ENCODE data around the gene STARD13. TPM values are rescaled to one million over a fixed set of nuclear protein-coding genes. Genes with fewer than 3 reads are reported as not detected.
"Not testable (repeated sequence)": the region's sequence is repeated elsewhere in the genome, so short reads cannot be mapped to it uniquely, and the experiment has no call there.

The STARD13 gene
- total RNA-seq, 1 experiment from 2014 or later = 2.1 TPM

DNA sequence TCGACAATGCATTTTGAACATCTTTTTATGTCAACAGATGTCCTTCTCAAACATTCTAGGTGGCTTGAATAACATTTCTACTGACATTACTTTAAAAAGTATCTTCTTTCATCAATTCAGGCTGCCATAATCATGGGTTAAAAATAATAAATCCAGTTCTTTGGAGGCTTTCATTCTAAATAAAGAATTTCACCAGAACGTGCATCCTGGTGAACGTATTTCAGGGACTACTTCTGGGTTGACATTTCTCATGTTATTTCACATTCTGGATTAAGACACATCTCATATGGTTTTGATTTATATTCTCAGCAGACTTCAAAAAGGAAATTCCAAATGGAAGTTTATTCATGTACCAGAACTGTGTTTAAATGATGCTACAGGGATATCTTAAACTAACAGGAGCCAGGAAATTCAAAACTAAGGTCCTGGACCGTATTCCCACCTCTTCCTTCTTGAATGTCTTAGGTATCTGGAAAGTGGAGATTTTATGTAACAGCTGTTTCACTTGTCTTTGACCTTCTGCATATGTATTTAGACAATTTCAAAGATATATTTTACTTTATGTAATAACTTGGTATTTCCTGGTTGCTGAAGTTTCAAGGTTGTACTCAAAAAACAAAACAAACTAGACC is 107.2 kb downstream of the STARD13 start:
- no peak overlapping the region for H3K4ac ChIP-seq (ENCODE audit: low read depth, low read length)
- no peak overlapping the region for H2BK15ac ChIP-seq (ENCODE audit: low read depth, low read length)
- H3K4me1 Mint-ChIP-seq = peaks cover 19 to 23% of the 10 kb centered on the region in 2 experiments
- no peak overlapping the region for H3K56ac ChIP-seq (ENCODE audit: insufficient read length, low read depth, low read length)
- H2BK5ac ChIP-seq (ENCODE audit: insufficient read length, low read length) = no peak overlapping the region
- no peaks in the 10 kb centered on the region for H3K79me2 ChIP-seq (ENCODE audit: insufficient read depth, low read length)
- H3K27me3 Mint-ChIP-seq (ENCODE audit: low read depth) = peaks cover 79% of the 10 kb centered on the region
- H2AK5ac ChIP-seq (ENCODE audit: insufficient read length, low read length) = no peak overlapping the region
- H3K79me1 ChIP-seq (ENCODE audit: insufficient read depth, low read depth, low read length, poor library complexity, severe bottlenecking) = no peaks in the 10 kb centered on the region
- WGBS (ENCODE audit: extremely low coverage, insufficient read length, low lambda C conversion rate) = no CpG with 5 or more reads among the region's 4 CpGs
- no peak overlapping the region for H3K4me3 Mint-ChIP-seq
- no peaks in the 10 kb centered on the region for H4K20me1 ChIP-seq (ENCODE audit: control insufficient read depth, insufficient read depth, insufficient read length)
- no peaks in the 10 kb centered on the region; a peak in 1 of 5 replicates for H3K9me3 Mint-ChIP-seq
- no peak overlapping the region for H3K4me2 ChIP-seq (ENCODE audit: insufficient read depth, insufficient read length, low read length)
- H2BK120ac ChIP-seq (ENCODE audit: low read depth, low read length, poor library complexity, severe bottlenecking) = no peak overlapping the region
- H3K4me1 ChIP-seq (ENCODE audit: insufficient read depth, low read length) = peaks cover 2% of the 10 kb centered on the region; the same call in 1 of the 2 replicates
- H2AFZ ChIP-seq (ENCODE audit: low read length) = no peak overlapping the region
- H3K18ac ChIP-seq (ENCODE audit: insufficient read length, low read depth, low read length) = no peak overlapping the region
- H3T11ph ChIP-seq (ENCODE audit: low read length) = no peak overlapping the region
- no peak overlapping the region for H3K27ac ChIP-seq (ENCODE audit: insufficient read length, low read depth, low read length)
- no peak overlapping the region for H4K8ac ChIP-seq (replicated peaks; ENCODE audit: insufficient read length, low read depth, low read length)
- H3K27ac Mint-ChIP-seq = no peak overlapping the region
- no peak overlapping the region for H4K5ac ChIP-seq (ENCODE audit: insufficient read length, low read depth, low read length)
- peaks cover 2% of the 10 kb centered on the region; the same call in 1 of the 2 replicates for H3K27me3 ChIP-seq (ENCODE audit: insufficient read depth, low read length)
- no peaks in the 10 kb centered on the region for H3K36me3 Mint-ChIP-seq (ENCODE audit: insufficient read depth in 1 of 3, low read depth in 3 of 3)
- H2BK12ac ChIP-seq (ENCODE audit: insufficient read length, low read depth, low read length) = no peak overlapping the region
- no peak overlapping the region for H2BK20ac ChIP-seq (ENCODE audit: low read depth, low read length, poor library complexity, severe bottlenecking)
- H4K91ac ChIP-seq (ENCODE audit: insufficient read length, low read depth, low read length) = no peak overlapping the region
- H3K23me2 ChIP-seq (ENCODE audit: insufficient read length, low read depth, low read length, poor library complexity, severe bottlenecking) = no peaks in the 10 kb centered on the region
- DNase-seq = no peak
- TF ChIP-seq, protein P1, sequence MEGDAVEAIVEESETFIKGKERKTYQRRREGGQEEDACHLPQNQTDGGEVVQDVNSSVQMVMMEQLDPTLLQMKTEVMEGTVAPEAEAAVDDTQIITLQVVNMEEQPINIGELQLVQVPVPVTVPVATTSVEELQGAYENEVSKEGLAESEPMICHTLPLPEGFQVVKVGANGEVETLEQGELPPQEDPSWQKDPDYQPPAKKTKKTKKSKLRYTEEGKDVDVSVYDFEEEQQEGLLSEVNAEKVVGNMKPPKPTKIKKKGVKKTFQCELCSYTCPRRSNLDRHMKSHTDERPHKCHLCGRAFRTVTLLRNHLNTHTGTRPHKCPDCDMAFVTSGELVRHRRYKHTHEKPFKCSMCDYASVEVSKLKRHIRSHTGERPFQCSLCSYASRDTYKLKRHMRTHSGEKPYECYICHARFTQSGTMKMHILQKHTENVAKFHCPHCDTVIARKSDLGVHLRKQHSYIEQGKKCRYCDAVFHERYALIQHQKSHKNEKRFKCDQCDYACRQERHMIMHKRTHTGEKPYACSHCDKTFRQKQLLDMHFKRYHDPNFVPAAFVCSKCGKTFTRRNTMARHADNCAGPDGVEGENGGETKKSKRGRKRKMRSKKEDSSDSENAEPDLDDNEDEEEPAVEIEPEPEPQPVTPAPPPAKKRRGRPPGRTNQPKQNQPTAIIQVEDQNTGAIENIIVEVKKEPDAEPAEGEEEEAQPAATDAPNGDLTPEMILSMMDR (conservative IDR thresholded peaks at IDR 0.05) = no peak
- H3K9ac ChIP-seq (ENCODE audit: extremely low read depth, insufficient read length, low read length) = no peak overlapping the region
- no peak overlapping the region for H3K14ac ChIP-seq (ENCODE audit: insufficient read depth, low read length)
- no peak overlapping the region for H3K23ac ChIP-seq (ENCODE audit: insufficient read length, low read depth, low read length)
- no peaks in the 10 kb centered on the region for H3K9me3 ChIP-seq (ENCODE audit: control insufficient read depth, low read depth, low read length)

- not testable (repeated sequence) for H4K91ac ChIP-seq (ENCODE audit: insufficient read length, low read depth, low read length); H4K20me1 ChIP-seq (ENCODE audit: control insufficient read depth, insufficient read depth, insufficient read length); DNase-seq; H3K56ac ChIP-seq (ENCODE audit: insufficient read length, low read depth, low read length); H3T11ph ChIP-seq (ENCODE audit: low read length); H3K23ac ChIP-seq (ENCODE audit: insufficient read length, low read depth, low read length); H3K23me2 ChIP-seq (ENCODE audit: insufficient read length, low read depth, low read length, poor library complexity, severe bottlenecking); H2BK120ac ChIP-seq (ENCODE audit: low read depth, low read length, poor library complexity, severe bottlenecking); H3K27ac Mint-ChIP-seq; H2BK15ac ChIP-seq (ENCODE audit: low read depth, low read length); H3K9me3 Mint-ChIP-seq; H3K4me2 ChIP-seq (ENCODE audit: insufficient read depth, insufficient read length, low read length); H3K79me1 ChIP-seq (ENCODE audit: insufficient read depth, low read depth, low read length, poor library complexity, severe bottlenecking); H3K27ac ChIP-seq (ENCODE audit: insufficient read length, low read depth, low read length); H3K79me2 ChIP-seq (ENCODE audit: insufficient read depth, low read length); H2BK12ac ChIP-seq (ENCODE audit: insufficient read length, low read depth, low read length); H4K5ac ChIP-seq (ENCODE audit: insufficient read length, low read depth, low read length); H2AK5ac ChIP-seq (ENCODE audit: insufficient read length, low read length); H3K4me1 ChIP-seq (ENCODE audit: insufficient read depth, low read length); H3K4me3 Mint-ChIP-seq; H3K4ac ChIP-seq (ENCODE audit: low read depth, low read length); H2BK20ac ChIP-seq (ENCODE audit: low read depth, low read length, poor library complexity, severe bottlenecking); H3K18ac ChIP-seq (ENCODE audit: insufficient read length, low read depth, low read length); H3K14ac ChIP-seq (ENCODE audit: insufficient read depth, low read length); H2AFZ ChIP-seq (ENCODE audit: low read length); H2BK5ac ChIP-seq (ENCODE audit: insufficient read length, low read length); H3K36me3 Mint-ChIP-seq (ENCODE audit: insufficient read depth in 1 of 3, low read depth in 3 of 3); H4K8ac ChIP-seq (replicated peaks; ENCODE audit: insufficient read length, low read depth, low read length); H3K27me3 ChIP-seq (ENCODE audit: insufficient read depth, low read length); H3K9me3 ChIP-seq (ENCODE audit: control insufficient read depth, low read depth, low read length); H3K9ac ChIP-seq (ENCODE audit: extremely low read depth, insufficient read length, low read length)
- peaks cover 72% of the 10 kb centered on the region for H3K27me3 Mint-ChIP-seq (ENCODE audit: low read depth)
- H3K4me1 Mint-ChIP-seq = peaks cover 19 to 23% of the 10 kb centered on the region in 2 experiments
- 92% methylated on average over 1 of the region's 4 CpGs for WGBS (ENCODE audit: extremely low coverage, insufficient read length, low lambda C conversion rate)
Measured at GRCh38 chr13:33177340-33178208, 108.0 kb downstream of the STARD13 start.

Data from H9 (cell line).